Right atrium auricular region (tissue), 2 donors: ENCODE measurements around the gene BTBD7. TPM values are rescaled to one million over a fixed set of nuclear protein-coding genes. Genes with fewer than 3 reads are reported as not detected.

Source experiments
- DNase-seq: peaks from one replicate; pipeline ENCODE4 v3.0.0-alpha.2; 2019; ENCODE audit warnings: low spot score
- H3K27ac ChIP-seq, 2 donors: fragments of 200-600 bp; sonication (generic); 1 replicate in 1 of 2; 2 replicates in 1 of 2; pipeline ENCODE4 v1.5.1; 2016 to 2019
- H3K27me3 ChIP-seq, 2 donors: fragments of 200-600 bp; sonication (generic); one replicate each; pipeline versions ENCODE4 v1.5.1 to v1.6.0; 2017 to 2019
- H3K36me3 ChIP-seq: fragments of 200-600 bp; sonication (generic); one replicate; pipeline ENCODE4 v1.5.1; 2016
- H3K4me1 ChIP-seq, 2 donors: fragments of 200-600 bp; sonication (generic); one replicate each; pipeline versions ENCODE4 v1.5.1 to v1.6.0; 2017 to 2019
- H3K4me3 ChIP-seq, 2 donors: fragments of 200-600 bp; sonication (generic); 1 replicate in 1 of 2; 2 replicates in 1 of 2; pipeline ENCODE4 v1.5.1; 2017 to 2019; ENCODE audit warnings: mild to moderate bottlenecking in 1 of 2, moderate library complexity in 1 of 2
- H3K9me3 ChIP-seq, 2 donors: fragments of 200-600 bp; sonication (generic); one replicate each; pipeline ENCODE4 v1.5.1; 2019
- CTCF ChIP-seq, 2 donors: fragments of 200-600 bp; sonication (generic); IDR thresholded peaks; one replicate each; pipeline ENCODE4 v1.5.1; 2019; ENCODE audit warnings: antibody characterized with exemption in 2 of 2
- total RNA-seq, 2 donors: library from RNA; depleted of rRNA; stranded (reverse); fragments of >200 nt; gene quantifications; one replicate each; pipeline ENCODE4 v1.1.0, GENCODE V29; 2016

The BTBD7 gene
- total RNA-seq, 2 donors from 2014 or later = 13.3 to 17.6 TPM

GRCh38 chr14:93343797-93344196, 11.0 kb upstream of the BTBD7 start:
- TF ChIP-seq CTCF (IDR thresholded peaks at IDR 0.05) = no peak
- Histone ChIP-seq H3K36me3 (no peaks in the 10 kb centered on the region), H3K27ac (no peak overlapping the region), H3K27me3 (no peaks in the 10 kb centered on the region), H3K9me3 (no peaks in the 10 kb centered on the region), H3K4me3 (no peak overlapping the region), H3K4me1 (no peaks in the 10 kb centered on the region)
- no peak for DNase-seq

DNA sequence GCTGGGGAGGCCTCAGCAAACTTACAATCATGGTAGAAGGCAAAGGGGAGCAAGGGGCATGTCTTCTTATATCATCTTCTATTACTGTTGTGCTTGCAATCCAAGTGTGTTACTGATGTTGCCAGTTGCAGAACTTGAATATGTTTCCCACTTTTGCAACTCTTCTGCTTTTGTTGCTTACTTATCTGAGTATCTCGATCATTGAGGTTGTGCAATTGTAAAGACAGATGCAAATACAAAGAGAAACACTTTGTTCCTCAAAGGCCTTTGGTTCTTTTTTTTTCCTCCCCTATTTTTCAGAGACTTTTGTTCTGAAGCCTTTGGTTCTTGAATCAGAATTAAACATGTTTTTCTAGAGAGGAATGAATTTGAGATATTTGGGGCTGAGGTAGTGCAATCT, 10.4 kb upstream of the BTBD7 start:
- Histone ChIP-seq H3K4me1 (no peaks in the 10 kb centered on the region), H3K9me3 (no peaks in the 10 kb centered on the region), H3K27me3 (no peaks in the 10 kb centered on the region), H3K36me3 (no peaks in the 10 kb centered on the region), H3K27ac (no peak overlapping the region), H3K4me3 (no peak overlapping the region)
- no peak for TF ChIP-seq CTCF (IDR thresholded peaks at IDR 0.05)
- no peak for DNase-seq

DNA sequence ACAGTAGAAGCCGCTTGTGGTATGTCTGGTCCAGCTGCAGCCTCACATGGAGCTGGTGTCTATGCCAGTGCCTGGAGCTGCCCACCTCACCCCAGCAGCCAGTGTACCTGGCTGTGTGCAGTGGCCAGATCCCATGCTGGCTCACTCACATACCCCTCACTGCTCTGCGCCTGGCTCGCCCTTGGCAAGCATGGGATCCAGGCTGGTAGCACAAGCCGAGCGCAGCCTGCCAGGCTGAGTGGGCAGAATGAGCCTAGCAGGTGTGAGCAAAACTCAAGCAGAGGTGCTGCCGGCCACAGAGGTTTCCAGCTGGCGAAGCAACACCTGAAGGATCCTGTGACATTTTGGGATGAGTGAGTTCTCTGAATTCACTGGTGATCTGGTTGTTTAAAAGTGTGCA, 5.0 kb upstream of the BTBD7 start:
- H3K4me3 ChIP-seq = no peak overlapping the region
- TF ChIP-seq CTCF (IDR thresholded peaks at IDR 0.05) = no peak
- H3K9me3 ChIP-seq = no peaks in the 10 kb centered on the region
- no peak overlapping the region for H3K27ac ChIP-seq
- no peaks in the 10 kb centered on the region for H3K4me1 ChIP-seq
- H3K27me3 ChIP-seq = no peaks in the 10 kb centered on the region
- DNase-seq = no peak
- H3K36me3 ChIP-seq = no peaks in the 10 kb centered on the region

GRCh38 chr14:93337143-93337753, 4.4 kb upstream of the BTBD7 start:
- TF ChIP-seq CTCF (IDR thresholded peaks at IDR 0.05) = no peak
- DNase-seq = no peak
- Histone ChIP-seq H3K36me3 (no peaks in the 10 kb centered on the region), H3K4me3 (no peak overlapping the region), H3K4me1 (no peaks in the 10 kb centered on the region), H3K27me3 (no peaks in the 10 kb centered on the region), H3K9me3 (no peaks in the 10 kb centered on the region), H3K27ac (no peak overlapping the region)

DNA sequence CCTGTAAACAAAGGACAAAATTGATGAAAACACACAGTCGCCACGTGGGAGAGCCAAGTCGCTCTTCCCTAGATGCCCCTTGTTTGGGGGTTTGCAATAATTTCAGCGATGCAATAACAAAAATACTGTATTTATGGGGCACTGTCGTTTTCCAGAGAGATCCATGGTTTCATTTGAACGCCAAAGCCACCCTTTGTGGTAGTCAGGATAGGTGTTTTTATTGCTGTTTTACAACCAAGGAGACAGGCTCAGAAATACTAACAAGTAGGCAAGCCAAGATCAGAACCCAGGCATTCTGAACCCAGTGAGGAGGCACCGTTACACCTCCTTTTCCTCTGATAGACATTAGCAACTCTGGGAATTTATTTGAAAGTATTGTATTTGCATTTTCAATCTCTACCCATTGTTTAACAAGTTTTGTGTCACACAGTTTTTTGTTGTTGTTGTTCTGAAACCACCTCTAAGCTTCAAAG, 831 bp upstream of the BTBD7 start:
- TF ChIP-seq CTCF (IDR thresholded peaks at IDR 0.05) = no peak
- no peaks in the 10 kb centered on the region for H3K9me3 ChIP-seq
- no peak for DNase-seq
- no peaks in the 10 kb centered on the region for H3K27me3 ChIP-seq
- H3K4me3 ChIP-seq = peak overlapping the region; percentile 71 to 96
- H3K4me1 ChIP-seq = peaks cover 0 to 28% of the 10 kb centered on the region in 2 donors
- H3K36me3 ChIP-seq = no peaks in the 10 kb centered on the region
- H3K27ac ChIP-seq = peak overlapping the region; percentile 94 to 99

GRCh38 chr14:93332397-93332852, 411 bp downstream of the BTBD7 start:
- peak overlapping the region; percentile 71 to 96 for H3K4me3 ChIP-seq
- peak overlapping the region; percentile 94 to 99 for H3K27ac ChIP-seq
- H3K27me3 ChIP-seq = no peaks in the 10 kb centered on the region
- no peaks in the 10 kb centered on the region for H3K36me3 ChIP-seq
- H3K4me1 ChIP-seq = peaks cover 0 to 28% of the 10 kb centered on the region in 2 donors
- H3K9me3 ChIP-seq = no peaks in the 10 kb centered on the region
- DNase-seq = no peak
- no peak for TF ChIP-seq CTCF (IDR thresholded peaks at IDR 0.05)
